HepG2 (cell line): ENCODE data around the gene POFUT2. TPM values are rescaled to one million over a fixed set of nuclear protein-coding genes. Genes with fewer than 3 reads are reported as not detected.

Experiments used
- ARHGAP35 ChIP-seq: sonication (generic); formaldehyde crosslinking; IDR thresholded peaks from 2 replicates; pipeline ENCODE4 v1.9.0; 2022; ENCODE audit warnings: mild to moderate bottlenecking, inconsistent platforms, moderate library complexity, missing genetic modification reagents, borderline replicate concordance
- CBX5 ChIP-seq: sonication (generic); formaldehyde crosslinking; IDR thresholded peaks from 2 replicates; pipeline ENCODE4 v1.4.0; 2020; ENCODE audit warnings: missing genetic modification reagents, borderline replicate concordance
- MIER2 ChIP-seq: IDR thresholded peaks from 2 replicates; pipeline ENCODE4 v1.6.1; 2016; ENCODE audit warnings: missing biosample characterization, missing genetic modification reagents
- MIER3 ChIP-seq: IDR thresholded peaks from 2 replicates; pipeline ENCODE4 v1.6.1; 2016; ENCODE audit warnings: missing compliant biosample characterization, borderline replicate concordance
- MTA3 ChIP-seq: sonication (generic); formaldehyde crosslinking; IDR thresholded peaks from 2 replicates; pipeline ENCODE4 v1.4.0; 2020; ENCODE audit warnings: missing genetic modification reagents
- NCOA1 ChIP-seq: sonication (generic); formaldehyde crosslinking; IDR thresholded peaks from 2 replicates; pipeline ENCODE4 v1.9.0; 2021; ENCODE audit warnings: missing genetic modification reagents
- NFYC ChIP-seq: IDR thresholded peaks from 2 replicates; pipeline ENCODE4 v1.6.1; 2016; ENCODE audit warnings: missing genetic modification reagents, missing compliant biosample characterization
- SETDB1 ChIP-seq: sonication (generic); formaldehyde crosslinking; IDR thresholded peaks from 2 replicates; pipeline ENCODE4 v1.5.1; 2020; ENCODE audit warnings: missing genetic modification reagents, mild to moderate bottlenecking, borderline replicate concordance
- SP4 ChIP-seq: sonication (generic); formaldehyde crosslinking; IDR thresholded peaks from 2 replicates; pipeline ENCODE4 v1.8.1; 2023; ENCODE audit warnings: mild to moderate bottlenecking, missing genetic modification reagents
- ZMYM4 ChIP-seq: sonication (generic); formaldehyde crosslinking; IDR thresholded peaks from 2 replicates; pipeline ENCODE4 v1.8.1; 2023; ENCODE audit warnings: mild to moderate bottlenecking, missing genetic modification reagents
- ZNF557 ChIP-seq: sonication (generic); formaldehyde crosslinking; IDR thresholded peaks from 2 replicates; pipeline ENCODE4 v1.4.0; 2020; ENCODE audit warnings: missing genetic modification reagents
- ZNF598 ChIP-seq: sonication (generic); formaldehyde crosslinking; IDR thresholded peaks from 2 replicates; pipeline ENCODE4 v1.5.1; 2020; ENCODE audit warnings: mild to moderate bottlenecking, missing genetic modification reagents, borderline replicate concordance
- ZNF703 ChIP-seq: sonication (generic); formaldehyde crosslinking; IDR thresholded peaks from 2 replicates; pipeline ENCODE4 v1.5.1; 2020; ENCODE audit warnings: missing genetic modification reagents, mild to moderate bottlenecking, moderate library complexity, borderline replicate concordance
- polyA plus RNA-seq, 8 experiments: library from polyadenylated mRNA; depleted of rRNA in 3 of 8; stranded (reverse) in 7 of 8; unstranded in 1 of 8; fragments of >200 nt; fragmentation: Illumina TruSeq in 4 of 8; extraction: Trizol in 4 of 8; gene quantifications; 2 replicates each; pipeline versions ENCODE4 v1.2.1 to v1.2.3, GENCODE V29; 2011 to 2016; ENCODE audit warnings: low read depth in 4 of 8, missing spikeins in 1 of 8, mixed read lengths in 1 of 8; ENCODE audit not compliant: insufficient read depth in 1 of 8
- total RNA-seq, 5 experiments: library from RNA; depleted of rRNA; stranded (reverse); fragments of >200 nt; fragmentation: Illumina TruSeq; extraction: Trizol; gene quantifications; 2 replicates each; pipeline ENCODE4 v1.2.3, GENCODE V29; 2016; ENCODE audit warnings: low read depth in 1 of 5
- TF ChIP-seq, protein P1 (sequence below): sonication (generic); formaldehyde crosslinking; IDR thresholded peaks from 2 replicates; pipeline ENCODE4 v1.4.0; 2020; ENCODE audit warnings: missing genetic modification reagents
- TF ChIP-seq, protein P2 (sequence below): sonication (generic); formaldehyde crosslinking; IDR thresholded peaks from 2 replicates; pipeline ENCODE4 v1.4.0; 2020; ENCODE audit warnings: mild to moderate bottlenecking, missing genetic modification reagents, borderline replicate concordance
- TF ChIP-seq, protein P3 (sequence below), 2 experiments: sonication (generic) in 1 of 2; formaldehyde crosslinking in 1 of 2; IDR thresholded peaks; 2 replicates each; pipeline versions ENCODE4 v1.5.1 to v1.6.1; 2011 to 2020; ENCODE audit warnings: borderline replicate concordance in 1 of 2, low read depth in 1 of 2, low read length in 1 of 2, mild to moderate bottlenecking in 1 of 2, missing genetic modification reagents in 1 of 2, moderate library complexity in 1 of 2
- TF ChIP-seq, protein P4 (sequence below), 2 experiments: sonication (generic) in 1 of 2; formaldehyde crosslinking in 1 of 2; IDR thresholded peaks; 2 replicates each; pipeline versions ENCODE4 v1.4.0 to v1.6.1; 2018 to 2020; ENCODE audit warnings: missing genetic modification reagents in 2 of 2, borderline replicate concordance in 1 of 2, low read depth in 1 of 2, mild to moderate bottlenecking in 1 of 2, missing biosample characterization in 1 of 2

The POFUT2 gene
- total and polyA plus RNA-seq, 2 of the 13 experiments (the other 11 are each of a cell fraction or from before 2014, with no cell fraction given), result 22.8 to 24.0 TPM

DNA sequence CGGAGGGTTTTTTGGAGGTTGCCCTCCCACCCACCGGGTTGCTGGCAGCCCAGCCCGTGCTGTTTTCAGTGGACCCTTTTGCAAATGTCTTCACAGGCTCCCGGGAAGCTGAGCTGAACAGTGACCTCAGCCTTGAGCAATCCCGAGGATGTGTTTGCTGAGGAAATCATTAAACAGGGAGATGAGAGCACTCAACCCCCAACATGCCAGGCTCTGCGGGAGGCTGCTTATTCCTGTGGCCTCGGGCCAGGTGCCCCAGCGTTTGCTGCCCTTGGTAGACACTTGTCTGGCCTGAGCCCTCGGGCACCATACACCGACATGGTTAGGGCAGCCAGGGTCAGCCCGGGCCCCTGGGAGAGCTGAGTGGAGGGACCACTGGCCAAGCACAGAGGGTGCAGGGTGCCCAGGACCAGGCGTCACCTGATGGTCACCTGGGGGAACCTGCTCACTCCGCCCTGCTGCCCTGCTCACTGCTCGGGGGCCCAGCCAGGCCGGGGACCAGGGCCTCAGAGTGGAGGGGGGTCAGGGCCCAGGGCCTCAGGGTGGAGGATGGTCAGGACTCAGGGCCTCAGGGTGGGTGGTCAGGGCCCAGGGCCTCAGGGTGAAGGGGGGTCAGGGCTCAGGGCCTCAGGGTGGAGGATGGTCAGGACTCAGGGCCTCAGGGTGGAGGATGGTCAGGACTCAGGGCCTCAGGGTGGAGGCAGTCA is 42.5 kb upstream of the POFUT2 start (continued):
- TF ChIP-seq, protein P1, sequence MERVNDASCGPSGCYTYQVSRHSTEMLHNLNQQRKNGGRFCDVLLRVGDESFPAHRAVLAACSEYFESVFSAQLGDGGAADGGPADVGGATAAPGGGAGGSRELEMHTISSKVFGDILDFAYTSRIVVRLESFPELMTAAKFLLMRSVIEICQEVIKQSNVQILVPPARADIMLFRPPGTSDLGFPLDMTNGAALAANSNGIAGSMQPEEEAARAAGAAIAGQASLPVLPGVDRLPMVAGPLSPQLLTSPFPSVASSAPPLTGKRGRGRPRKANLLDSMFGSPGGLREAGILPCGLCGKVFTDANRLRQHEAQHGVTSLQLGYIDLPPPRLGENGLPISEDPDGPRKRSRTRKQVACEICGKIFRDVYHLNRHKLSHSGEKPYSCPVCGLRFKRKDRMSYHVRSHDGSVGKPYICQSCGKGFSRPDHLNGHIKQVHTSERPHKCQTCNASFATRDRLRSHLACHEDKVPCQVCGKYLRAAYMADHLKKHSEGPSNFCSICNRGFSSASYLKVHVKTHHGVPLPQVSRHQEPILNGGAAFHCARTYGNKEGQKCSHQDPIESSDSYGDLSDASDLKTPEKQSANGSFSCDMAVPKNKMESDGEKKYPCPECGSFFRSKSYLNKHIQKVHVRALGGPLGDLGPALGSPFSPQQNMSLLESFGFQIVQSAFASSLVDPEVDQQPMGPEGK (CRISPR knock-in tag), result peak; percentile 65; the same call in 1 of the 2 replicates
- peak; percentile 19; the same call in 1 of the 2 replicates for TF ChIP-seq MIER3 (CRISPR knock-in tag)
- TF ChIP-seq, protein P2, sequence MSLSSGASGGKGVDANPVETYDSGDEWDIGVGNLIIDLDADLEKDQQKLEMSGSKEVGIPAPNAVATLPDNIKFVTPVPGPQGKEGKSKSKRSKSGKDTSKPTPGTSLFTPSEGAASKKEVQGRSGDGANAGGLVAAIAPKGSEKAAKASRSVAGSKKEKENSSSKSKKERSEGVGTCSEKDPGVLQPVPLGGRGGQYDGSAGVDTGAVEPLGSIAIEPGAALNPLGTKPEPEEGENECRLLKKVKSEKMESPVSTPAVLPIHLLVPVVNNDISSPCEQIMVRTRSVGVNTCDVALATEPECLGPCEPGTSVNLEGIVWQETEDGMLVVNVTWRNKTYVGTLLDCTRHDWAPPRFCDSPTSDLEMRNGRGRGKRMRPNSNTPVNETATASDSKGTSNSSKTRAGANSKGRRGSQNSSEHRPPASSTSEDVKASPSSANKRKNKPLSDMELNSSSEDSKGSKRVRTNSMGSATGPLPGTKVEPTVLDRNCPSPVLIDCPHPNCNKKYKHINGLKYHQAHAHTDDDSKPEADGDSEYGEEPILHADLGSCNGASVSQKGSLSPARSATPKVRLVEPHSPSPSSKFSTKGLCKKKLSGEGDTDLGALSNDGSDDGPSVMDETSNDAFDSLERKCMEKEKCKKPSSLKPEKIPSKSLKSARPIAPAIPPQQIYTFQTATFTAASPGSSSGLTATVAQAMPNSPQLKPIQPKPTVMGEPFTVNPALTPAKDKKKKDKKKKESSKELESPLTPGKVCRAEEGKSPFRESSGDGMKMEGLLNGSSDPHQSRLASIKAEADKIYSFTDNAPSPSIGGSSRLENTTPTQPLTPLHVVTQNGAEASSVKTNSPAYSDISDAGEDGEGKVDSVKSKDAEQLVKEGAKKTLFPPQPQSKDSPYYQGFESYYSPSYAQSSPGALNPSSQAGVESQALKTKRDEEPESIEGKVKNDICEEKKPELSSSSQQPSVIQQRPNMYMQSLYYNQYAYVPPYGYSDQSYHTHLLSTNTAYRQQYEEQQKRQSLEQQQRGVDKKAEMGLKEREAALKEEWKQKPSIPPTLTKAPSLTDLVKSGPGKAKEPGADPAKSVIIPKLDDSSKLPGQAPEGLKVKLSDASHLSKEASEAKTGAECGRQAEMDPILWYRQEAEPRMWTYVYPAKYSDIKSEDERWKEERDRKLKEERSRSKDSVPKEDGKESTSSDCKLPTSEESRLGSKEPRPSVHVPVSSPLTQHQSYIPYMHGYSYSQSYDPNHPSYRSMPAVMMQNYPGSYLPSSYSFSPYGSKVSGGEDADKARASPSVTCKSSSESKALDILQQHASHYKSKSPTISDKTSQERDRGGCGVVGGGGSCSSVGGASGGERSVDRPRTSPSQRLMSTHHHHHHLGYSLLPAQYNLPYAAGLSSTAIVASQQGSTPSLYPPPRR (CRISPR knock-in tag), result peak; percentile 44; the same call in 1 of the 2 replicates
- TF ChIP-seq ZMYM4 (CRISPR knock-in tag), result no peak
- no peak for TF ChIP-seq NFYC (CRISPR knock-in tag)
- TF ChIP-seq, protein P3, sequence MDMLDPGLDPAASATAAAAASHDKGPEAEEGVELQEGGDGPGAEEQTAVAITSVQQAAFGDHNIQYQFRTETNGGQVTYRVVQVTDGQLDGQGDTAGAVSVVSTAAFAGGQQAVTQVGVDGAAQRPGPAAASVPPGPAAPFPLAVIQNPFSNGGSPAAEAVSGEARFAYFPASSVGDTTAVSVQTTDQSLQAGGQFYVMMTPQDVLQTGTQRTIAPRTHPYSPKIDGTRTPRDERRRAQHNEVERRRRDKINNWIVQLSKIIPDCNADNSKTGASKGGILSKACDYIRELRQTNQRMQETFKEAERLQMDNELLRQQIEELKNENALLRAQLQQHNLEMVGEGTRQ (IDR thresholded peaks at IDR 0.05; ENCODE audit: low read depth, low read length), result no peak
- TF ChIP-seq, protein P3 (CRISPR knock-in tag; IDR thresholded peaks at IDR 0.05; ENCODE audit: borderline replicate concordance), result no peak
- TF ChIP-seq CBX5, result peak; percentile 60; the same call in 1 of the 2 replicates
- TF ChIP-seq, protein P4, sequence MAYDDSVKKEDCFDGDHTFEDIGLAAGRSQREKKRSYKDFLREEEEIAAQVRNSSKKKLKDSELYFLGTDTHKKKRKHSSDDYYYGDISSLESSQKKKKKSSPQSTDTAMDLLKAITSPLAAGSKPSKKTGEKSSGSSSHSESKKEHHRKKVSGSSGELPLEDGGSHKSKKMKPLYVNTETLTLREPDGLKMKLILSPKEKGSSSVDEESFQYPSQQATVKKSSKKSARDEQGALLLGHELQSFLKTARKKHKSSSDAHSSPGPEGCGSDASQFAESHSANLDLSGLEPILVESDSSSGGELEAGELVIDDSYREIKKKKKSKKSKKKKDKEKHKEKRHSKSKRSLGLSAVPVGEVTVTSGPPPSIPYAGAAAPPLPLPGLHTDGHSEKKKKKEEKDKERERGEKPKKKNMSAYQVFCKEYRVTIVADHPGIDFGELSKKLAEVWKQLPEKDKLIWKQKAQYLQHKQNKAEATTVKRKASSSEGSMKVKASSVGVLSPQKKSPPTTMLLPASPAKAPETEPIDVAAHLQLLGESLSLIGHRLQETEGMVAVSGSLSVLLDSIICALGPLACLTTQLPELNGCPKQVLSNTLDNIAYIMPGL (CRISPR knock-in tag; IDR thresholded peaks at IDR 0.05; ENCODE audit: borderline replicate concordance in 1 of 2, low read depth in 1 of 2), result no peak
- peak; percentile 22; the same call in 1 of the 2 replicates for TF ChIP-seq ARHGAP35 (CRISPR knock-in tag)
- no peak for TF ChIP-seq MTA3 (CRISPR knock-in tag)
- TF ChIP-seq MIER2 (CRISPR knock-in tag), result 0 out of 2 replicates have a peak, but pooled peaks have one; percentile 16
- peak; percentile 55; the same call in 1 of the 2 replicates for TF ChIP-seq SP4 (CRISPR knock-in tag)
- no peak for TF ChIP-seq ZNF557 (CRISPR knock-in tag)
- no peak for TF ChIP-seq ZNF598 (CRISPR knock-in tag)
- TF ChIP-seq SETDB1, result no peak
- no peak; the same call in 1 of the 2 replicates for TF ChIP-seq NCOA1
- TF ChIP-seq ZNF703 (CRISPR knock-in tag), result no peak; the same call in 1 of the 2 replicates
